RWPE2 (cell line): Measurements from ENCODE around the gene FAM9B.
"Not testable (repeated sequence)": the region's sequence is repeated elsewhere in the genome, so short reads cannot be mapped to it uniquely, and the experiment has no call there.

ENCODE experiments used
- ATAC-seq: fragments of 200-7000 bp; cut with Tn5 transposase; 3 replicates; pipeline ENCODE4 v1.9.1; 2021; ENCODE audit warnings: low read depth
- DNase-seq: peaks from one replicate; pipeline ENCODE4 v3.0.0-alpha.2; 2020; ENCODE audit warnings: low spot score
- H3K27ac ChIP-seq: fragments of 450-650 bp; 2 replicates; pipeline ENCODE4 v1.5.1; 2017; ENCODE audit warnings: mild to moderate bottlenecking; ENCODE audit not compliant: poor library complexity, severe bottlenecking
- H3K27me3 ChIP-seq: fragments of 250-450 bp; sonication (Bioruptor Pico); 2 replicates; pipeline ENCODE4 v1.5.1; 2021; ENCODE audit warnings: mild to moderate bottlenecking, moderate library complexity; ENCODE audit not compliant: insufficient read depth, poor library complexity, severe bottlenecking
- H3K36me3 ChIP-seq: fragments of 250-450 bp; sonication (Bioruptor Pico); 2 replicates; pipeline ENCODE4 v1.5.1; 2020; ENCODE audit warnings: low read depth, mild to moderate bottlenecking, moderate library complexity
- H3K4me1 ChIP-seq: fragments of 250-450 bp; sonication (Bioruptor Pico); 2 replicates; pipeline ENCODE4 v1.5.1; 2021; ENCODE audit warnings: mild to moderate bottlenecking, moderate library complexity; ENCODE audit not compliant: insufficient read depth, poor library complexity, severe bottlenecking
- H3K4me3 ChIP-seq: fragments of 250-450 bp; sonication (Bioruptor Pico); 2 replicates; pipeline ENCODE4 v1.5.1; 2021; ENCODE audit warnings: mild to moderate bottlenecking, moderate library complexity; ENCODE audit not compliant: severe bottlenecking
- H3K9me3 ChIP-seq: fragments of 250-450 bp; sonication (Bioruptor Pico); 2 replicates; pipeline ENCODE4 v1.5.1; 2021; ENCODE audit warnings: mild to moderate bottlenecking, moderate library complexity; ENCODE audit not compliant: severe bottlenecking
- TF ChIP-seq, protein P1 (sequence below): fragments of 450-650 bp; IDR thresholded peaks from one replicate; pipeline ENCODE4 v1.5.1; 2017; ENCODE audit warnings: mild to moderate bottlenecking, moderate library complexity; ENCODE audit not compliant: poor library complexity, severe bottlenecking

The FAM9B gene

DNA sequence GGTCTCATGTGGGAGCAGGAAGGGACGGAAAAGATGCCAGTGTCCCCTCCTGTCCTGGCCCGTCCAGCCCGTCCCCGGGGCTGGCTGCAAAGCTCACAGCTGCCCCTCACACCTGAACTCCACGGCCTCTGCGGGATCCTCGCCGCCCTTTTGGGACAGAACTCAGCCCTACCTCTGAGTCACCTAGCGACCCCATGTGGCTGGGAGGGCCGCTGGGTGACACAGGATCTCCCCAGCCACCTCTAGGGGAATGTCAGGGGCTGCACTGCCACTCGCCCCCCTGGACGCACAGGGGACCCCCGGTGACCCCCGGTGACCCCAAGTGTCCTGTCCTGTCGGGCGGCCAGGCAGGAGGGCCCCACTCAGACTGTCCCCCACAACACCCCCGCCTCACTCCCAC is 748 bp downstream of the FAM9B start:
- Histone ChIP-seq H3K4me3 (no peak overlapping the region), H3K9me3 (no peaks in the 10 kb centered on the region), H3K27me3 (no peaks in the 10 kb centered on the region), H3K4me1 (no peaks in the 10 kb centered on the region), H3K27ac (no peak overlapping the region), H3K36me3 (no peaks in the 10 kb centered on the region)
- no peak for ATAC-seq
- TF ChIP-seq, protein P1, sequence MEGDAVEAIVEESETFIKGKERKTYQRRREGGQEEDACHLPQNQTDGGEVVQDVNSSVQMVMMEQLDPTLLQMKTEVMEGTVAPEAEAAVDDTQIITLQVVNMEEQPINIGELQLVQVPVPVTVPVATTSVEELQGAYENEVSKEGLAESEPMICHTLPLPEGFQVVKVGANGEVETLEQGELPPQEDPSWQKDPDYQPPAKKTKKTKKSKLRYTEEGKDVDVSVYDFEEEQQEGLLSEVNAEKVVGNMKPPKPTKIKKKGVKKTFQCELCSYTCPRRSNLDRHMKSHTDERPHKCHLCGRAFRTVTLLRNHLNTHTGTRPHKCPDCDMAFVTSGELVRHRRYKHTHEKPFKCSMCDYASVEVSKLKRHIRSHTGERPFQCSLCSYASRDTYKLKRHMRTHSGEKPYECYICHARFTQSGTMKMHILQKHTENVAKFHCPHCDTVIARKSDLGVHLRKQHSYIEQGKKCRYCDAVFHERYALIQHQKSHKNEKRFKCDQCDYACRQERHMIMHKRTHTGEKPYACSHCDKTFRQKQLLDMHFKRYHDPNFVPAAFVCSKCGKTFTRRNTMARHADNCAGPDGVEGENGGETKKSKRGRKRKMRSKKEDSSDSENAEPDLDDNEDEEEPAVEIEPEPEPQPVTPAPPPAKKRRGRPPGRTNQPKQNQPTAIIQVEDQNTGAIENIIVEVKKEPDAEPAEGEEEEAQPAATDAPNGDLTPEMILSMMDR, result no peak
- DNase-seq, result no peak

DNA sequence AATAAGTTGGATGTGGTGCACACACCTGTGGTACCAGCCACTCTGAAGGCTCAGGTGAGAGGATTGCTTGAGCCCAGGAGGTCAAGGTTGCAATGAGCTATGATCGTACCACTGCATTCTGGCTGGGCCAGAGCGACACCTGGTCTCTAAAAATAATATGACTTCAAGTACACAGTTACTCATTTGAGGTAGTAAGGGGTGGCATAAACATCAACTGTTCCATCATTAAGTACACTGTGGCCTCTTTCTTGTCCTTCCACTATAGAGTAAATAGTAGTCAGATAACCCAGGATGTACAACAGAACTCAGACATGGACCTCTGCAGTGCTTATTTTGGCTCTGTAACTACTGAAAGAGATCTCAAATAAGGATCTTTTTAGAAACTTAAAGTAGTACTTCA is 10.6 kb downstream of the FAM9B start:
- ATAC-seq, result no peak
- no peak overlapping the region for H3K27ac ChIP-seq
- TF ChIP-seq, protein P1, result no peak

DNA sequence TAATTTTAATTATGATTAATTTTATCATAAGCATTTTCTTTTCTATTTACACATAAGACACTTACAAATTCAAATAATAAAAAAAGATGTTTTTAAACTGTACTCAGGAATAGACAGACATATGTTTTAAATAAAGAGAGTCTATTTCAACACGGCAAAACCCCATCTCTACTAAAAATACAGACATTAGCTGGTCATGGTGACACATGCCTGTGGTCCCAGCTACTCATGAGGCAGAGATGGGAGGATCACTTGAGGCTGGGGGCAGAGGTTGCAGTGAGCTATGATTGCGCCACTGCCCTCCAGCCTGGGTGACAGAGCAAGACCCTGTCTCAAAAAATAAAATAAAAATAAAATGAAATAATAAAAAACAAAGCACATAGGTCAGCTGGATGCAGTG is 14.8 kb downstream of the FAM9B start:
- H3K27ac ChIP-seq, result no peak overlapping the region
- H3K4me3 ChIP-seq, result no peak overlapping the region
- no peaks in the 10 kb centered on the region for H3K4me1 ChIP-seq
- no peak for DNase-seq
- H3K36me3 ChIP-seq, result no peaks in the 10 kb centered on the region
- no peaks in the 10 kb centered on the region for H3K9me3 ChIP-seq
- TF ChIP-seq, protein P1, result no peak
- H3K27me3 ChIP-seq, result no peaks in the 10 kb centered on the region
- ATAC-seq, result no peak

More for the DNA sequence above, 10.6 kb downstream of the FAM9B start:
- no peak for DNase-seq
- H3K4me1 ChIP-seq, result no peaks in the 10 kb centered on the region
- H3K4me3 ChIP-seq, result no peak overlapping the region
- H3K27me3 ChIP-seq, result no peaks in the 10 kb centered on the region
- H3K36me3 ChIP-seq, result no peaks in the 10 kb centered on the region
- H3K9me3 ChIP-seq, result no peaks in the 10 kb centered on the region

DNA sequence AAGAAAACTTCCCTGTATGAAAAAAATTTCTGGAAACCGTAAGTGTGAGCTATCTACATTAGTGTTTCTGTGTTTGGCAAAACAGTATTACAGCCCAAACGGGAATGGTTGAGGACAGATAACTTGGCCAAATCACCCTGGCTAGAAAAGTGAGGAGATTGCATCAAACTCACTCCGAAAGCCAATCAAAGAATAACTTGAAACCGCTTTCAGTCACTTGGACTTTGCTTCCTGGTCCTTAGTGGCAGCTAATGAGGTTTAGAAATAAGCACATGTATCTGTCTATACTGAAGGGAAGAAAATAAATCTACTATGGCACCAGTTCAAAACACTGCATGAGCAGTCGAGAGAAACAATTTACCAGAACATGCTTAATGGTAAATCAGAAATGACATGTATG is 15.6 kb downstream of the FAM9B start:
- not testable (repeated sequence) for H3K4me1 ChIP-seq, H3K9me3 ChIP-seq, DNase-seq, H3K4me3 ChIP-seq, ATAC-seq, H3K27me3 ChIP-seq, H3K27ac ChIP-seq, H3K36me3 ChIP-seq

DNA sequence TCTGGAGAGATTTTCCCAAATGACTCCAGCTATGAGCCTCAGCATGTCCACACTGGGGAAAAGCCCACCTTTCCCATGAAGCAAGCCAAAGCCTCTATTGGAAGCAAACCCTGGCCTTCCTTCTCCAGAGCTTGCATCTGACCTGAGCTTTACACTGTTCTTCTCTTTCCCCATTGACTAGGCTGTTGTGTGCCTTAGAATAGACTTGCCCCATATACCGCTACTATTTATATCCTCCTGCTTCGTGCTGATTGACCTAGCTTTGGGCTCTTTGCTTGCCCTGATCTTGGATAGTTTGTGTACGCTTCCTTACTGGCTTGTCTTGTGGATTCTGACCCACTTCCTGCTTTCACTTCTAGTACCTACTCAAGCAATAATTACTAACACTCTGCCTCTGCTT is 30.9 kb downstream of the FAM9B start:
- H3K36me3 ChIP-seq, result no peaks in the 10 kb centered on the region
- H3K4me1 ChIP-seq, result no peaks in the 10 kb centered on the region
- ATAC-seq, result no peak
- H3K27ac ChIP-seq, result no peak overlapping the region
- no peak for DNase-seq
- TF ChIP-seq, protein P1, result no peak
- no peak overlapping the region for H3K4me3 ChIP-seq
- H3K27me3 ChIP-seq, result no peaks in the 10 kb centered on the region
- no peaks in the 10 kb centered on the region for H3K9me3 ChIP-seq
